GM12873 (cell line): ENCODE results near the gene DLG2.

ENCODE experiments used
- TF ChIP-seq, protein P1 (sequence below): IDR thresholded peaks from 2 replicates; pipeline ENCODE4 v1.5.1; 2012; ENCODE audit warnings: low read depth, mild to moderate bottlenecking, moderate library complexity, low read length, control low read depth; ENCODE audit not compliant: insufficient read depth; ENCODE audit errors: missing control alignments

The DLG2 gene

DNA sequence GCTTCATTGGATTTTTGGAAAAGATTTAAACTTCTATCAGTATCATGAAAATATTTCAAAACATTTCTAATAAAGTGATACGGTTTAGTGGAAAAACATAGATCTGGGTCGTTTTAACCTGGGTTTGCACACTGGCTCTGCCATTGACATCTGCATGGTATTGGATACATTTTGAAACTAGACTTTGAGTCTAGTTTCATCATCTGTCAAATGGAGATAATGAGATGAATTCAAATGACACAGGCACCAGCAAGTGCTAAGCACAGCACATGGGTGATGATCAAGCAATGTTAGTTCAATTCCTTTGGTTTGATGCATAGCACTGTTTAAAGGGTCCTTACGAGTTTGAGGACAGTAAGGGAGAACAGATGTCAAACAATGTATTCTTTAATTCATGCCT lies 1522.0 kb downstream of the DLG2 start:
- TF ChIP-seq, protein P1, sequence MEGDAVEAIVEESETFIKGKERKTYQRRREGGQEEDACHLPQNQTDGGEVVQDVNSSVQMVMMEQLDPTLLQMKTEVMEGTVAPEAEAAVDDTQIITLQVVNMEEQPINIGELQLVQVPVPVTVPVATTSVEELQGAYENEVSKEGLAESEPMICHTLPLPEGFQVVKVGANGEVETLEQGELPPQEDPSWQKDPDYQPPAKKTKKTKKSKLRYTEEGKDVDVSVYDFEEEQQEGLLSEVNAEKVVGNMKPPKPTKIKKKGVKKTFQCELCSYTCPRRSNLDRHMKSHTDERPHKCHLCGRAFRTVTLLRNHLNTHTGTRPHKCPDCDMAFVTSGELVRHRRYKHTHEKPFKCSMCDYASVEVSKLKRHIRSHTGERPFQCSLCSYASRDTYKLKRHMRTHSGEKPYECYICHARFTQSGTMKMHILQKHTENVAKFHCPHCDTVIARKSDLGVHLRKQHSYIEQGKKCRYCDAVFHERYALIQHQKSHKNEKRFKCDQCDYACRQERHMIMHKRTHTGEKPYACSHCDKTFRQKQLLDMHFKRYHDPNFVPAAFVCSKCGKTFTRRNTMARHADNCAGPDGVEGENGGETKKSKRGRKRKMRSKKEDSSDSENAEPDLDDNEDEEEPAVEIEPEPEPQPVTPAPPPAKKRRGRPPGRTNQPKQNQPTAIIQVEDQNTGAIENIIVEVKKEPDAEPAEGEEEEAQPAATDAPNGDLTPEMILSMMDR, result no peak

DNA sequence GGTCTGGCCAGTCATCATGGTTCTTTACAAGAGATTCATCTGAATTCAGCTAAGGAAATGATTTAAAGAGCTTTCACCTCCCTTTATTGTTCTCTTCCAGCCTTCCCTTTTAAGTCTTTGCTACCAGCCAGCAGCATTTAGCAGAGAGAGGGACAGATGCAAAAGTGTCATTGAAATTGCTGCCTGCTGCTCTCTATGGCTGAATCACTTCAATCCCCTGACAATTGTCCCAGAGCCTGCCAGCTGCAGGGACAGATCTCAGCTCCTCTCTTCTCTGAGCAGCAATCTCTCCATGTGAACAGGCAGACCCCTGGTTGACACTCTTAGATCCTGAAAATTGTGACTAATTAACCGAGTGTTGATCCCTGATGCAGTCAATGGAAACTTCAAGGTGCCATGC lies 1524.0 kb downstream of the DLG2 start:
- TF ChIP-seq, protein P1, result no peak

DNA sequence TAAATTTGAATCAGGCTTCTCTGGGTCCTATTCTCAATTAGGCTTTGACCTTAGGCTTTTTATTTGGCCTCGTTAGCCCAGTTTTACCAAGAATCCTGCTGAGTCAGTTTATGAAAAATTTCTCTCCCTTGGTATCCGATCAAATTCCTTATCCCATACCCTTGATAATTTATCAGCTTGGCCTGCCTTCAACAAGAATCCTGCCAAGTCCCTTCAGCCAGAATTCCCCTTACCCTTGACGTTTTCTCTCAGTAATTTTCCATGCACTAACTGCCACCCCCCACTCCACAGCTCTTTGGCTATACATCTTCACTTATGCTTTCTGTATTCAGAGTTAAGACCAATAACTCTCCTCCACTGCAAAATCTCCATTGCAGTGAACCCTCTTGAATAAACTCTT lies 1530.0 kb downstream of the DLG2 start:
- TF ChIP-seq, protein P1, result no peak

DNA sequence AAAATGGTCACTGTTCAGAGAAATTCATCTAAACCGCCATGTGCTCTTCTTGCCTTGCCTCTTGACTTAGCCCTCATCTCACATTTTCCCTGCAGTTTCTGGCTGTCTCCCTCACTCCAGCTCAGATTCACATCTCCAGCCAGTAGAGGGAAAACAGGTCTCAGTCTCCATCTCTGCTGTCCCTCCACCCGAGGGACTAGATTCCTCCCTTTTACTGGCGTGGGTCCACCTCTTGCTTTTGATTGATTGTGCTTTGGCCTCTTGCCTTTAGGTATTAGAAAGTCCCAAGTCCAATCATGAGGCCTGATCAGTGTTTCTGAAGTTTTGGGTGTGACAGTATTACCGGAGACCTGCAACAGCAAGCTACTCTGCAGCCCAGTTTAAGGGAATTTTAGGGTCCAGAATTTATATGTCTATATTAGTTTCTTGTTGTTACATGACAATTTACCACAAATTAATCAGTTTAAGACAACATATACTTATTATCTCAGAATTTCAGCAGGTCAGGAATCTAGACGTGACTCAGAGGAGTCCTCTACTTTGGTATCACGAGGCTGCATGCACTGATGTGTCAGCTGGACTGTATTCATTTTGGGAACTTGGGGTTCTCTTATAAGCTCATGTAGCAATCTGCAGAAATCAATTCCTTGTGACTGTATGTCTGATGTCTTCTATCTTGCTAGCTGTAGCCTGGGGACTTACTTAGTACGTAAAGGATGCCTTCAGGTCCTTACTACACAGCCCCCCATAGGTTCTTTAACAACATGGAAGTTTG lies 1535.7 kb downstream of the DLG2 start:
- TF ChIP-seq, protein P1, result no peak

DNA sequence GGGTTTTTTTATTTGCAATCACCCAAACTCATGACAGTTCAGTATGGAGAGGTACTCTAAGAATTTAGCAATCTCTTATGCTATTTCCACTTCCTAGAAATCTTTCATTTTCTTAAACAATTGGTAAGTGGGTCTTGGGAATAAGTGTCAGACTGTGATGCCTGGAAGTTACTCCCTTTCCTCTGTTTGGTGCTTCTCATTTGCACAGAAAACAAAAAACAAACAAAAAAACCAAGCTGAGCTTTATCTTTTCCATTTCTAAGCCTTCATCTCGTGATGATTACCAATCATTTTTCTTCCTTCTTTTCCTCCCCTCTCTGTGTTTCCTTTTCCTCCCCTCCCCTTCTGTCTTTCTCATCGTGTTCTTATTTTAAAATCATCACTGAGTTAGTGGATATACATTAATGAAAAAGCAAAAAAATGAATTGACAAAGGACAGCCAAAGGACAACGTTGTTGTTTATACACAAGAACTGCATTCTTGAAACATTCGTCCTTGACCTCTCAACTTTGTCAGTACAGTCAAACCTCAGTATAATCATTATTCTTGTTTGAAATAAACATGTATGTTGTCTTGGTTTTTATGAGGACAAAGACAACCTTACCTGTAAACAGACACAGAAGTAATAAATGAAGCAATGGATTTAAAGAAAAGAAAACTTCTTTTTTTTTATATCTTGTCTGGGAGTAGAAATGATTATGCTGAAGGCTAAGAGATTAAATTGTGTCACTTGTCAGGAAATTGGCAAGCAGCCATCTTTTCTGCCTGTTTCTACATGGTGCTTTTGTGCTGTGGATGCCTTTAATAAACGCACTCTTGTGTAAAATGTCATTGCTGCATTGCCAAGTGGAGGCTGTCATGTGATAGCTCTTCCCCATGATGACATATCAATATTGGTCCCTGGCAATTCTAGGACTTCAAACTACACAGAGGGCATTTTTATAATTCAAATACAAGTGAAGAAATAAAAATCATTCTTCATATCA lies 1537.8 kb downstream of the DLG2 start:
- TF ChIP-seq, protein P1, result no peak

DNA sequence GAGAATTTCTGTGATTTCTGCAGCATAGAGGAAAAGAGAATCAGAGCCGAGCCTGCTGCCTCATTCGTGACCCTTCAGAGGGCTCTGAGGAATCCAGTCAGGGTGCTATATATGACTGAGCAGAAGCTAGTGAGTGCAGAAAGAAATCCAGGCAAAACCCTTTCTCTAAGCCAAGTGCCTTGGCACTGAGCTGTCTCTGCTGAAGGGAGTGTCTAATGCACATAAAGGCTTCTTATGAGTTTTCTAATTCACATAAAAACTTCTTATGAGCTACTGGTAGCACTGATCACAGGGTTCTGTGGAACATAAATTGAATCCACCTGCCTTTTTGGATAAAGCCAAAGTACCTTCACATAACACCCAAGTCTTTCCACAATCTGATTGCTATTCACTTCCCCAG lies 1555.3 kb downstream of the DLG2 start:
- TF ChIP-seq, protein P1, result no peak

DNA sequence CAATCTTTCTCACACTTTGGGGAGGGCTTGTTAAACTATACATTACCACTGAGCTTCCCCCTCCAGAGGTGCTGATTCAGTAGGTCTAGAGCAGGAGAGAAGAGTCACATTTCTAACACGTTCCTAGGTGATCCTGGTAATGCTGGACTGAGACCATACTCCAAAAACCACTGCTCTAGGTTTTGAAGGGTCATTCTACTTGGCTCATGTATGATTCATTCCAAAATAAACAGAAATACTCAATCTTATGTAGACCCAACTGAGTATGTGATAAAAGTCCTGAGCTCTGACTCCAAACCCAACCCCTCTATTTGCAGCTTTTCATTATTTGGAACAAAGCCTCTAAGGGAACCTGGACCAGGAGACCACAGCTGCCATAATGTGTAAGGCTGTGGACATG lies 1558.1 kb downstream of the DLG2 start:
- TF ChIP-seq, protein P1, result no peak
